Loucy (cell line): Measurements from ENCODE around the gene IGF2BP2.

Experiments
- CTCF ChIP-seq: fragments of 200-600 bp; sonication (generic); conservative IDR thresholded peaks from 2 replicates; pipeline ENCODE4 v1.5.1; 2014; ENCODE audit warnings: mild to moderate bottlenecking, antibody characterized with exemption, low read length
- EZH2phosphoT487 ChIP-seq: fragments of 200-600 bp; IDR thresholded peaks from 2 replicates; pipeline ENCODE4 v1.6.1; 2018; ENCODE audit warnings: antibody characterized with exemption, mild to moderate bottlenecking, moderate library complexity, borderline replicate concordance

DNA sequence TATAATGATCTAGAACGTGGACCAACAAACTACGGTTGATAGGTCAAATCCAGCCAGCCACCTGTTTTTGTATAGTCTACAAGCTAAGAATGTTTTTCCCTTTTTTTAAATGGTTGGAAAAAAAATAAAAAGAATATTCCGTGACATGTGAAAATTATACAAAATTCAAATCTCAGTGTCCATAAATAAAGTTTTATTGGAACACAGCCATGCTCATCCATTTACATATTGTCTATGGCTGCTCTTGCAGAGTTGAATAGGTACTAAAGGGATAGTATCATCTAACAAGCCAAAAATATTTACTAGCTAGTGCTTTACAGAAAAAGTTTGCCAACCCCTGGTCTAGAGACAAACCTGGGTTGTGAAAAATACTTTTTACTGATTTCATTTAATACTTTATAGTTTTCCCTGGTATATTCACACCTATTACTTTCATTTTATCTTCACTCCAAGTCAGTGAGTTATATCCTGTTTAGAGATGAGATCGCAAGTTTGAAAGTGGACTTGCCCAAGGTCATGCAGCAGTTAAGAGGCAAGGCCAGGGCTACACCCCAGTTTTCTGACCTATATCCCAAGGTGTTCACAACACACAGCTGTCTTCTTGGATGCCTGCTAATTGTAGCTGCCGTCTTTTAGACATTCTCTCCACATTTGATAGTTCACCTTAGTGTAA is 58.4 kb downstream of the IGF2BP2 start:
- TF ChIP-seq CTCF: no peak
- TF ChIP-seq EZH2phosphoT487: no peak
